Naive thymus-derived CD4-positive, alpha-beta T cell (primary cell): ENCODE measurements around the gene RAB33A. TPM values are rescaled to one million over a fixed set of nuclear protein-coding genes. Genes with fewer than 3 reads are reported as not detected.
A peak's percentile ranks its signal among the peaks of the same experiment; 100 is the strongest.

Source experiments
- ATAC-seq: fragments of 150-1000 bp; cut with Tn5 transposase; 2 replicates; pipeline ENCODE4 v1.10.0; 2021; ENCODE audit warnings: mild to moderate bottlenecking, moderate library complexity
- CTCF ChIA-PET: fragments of 350-600 bp; sonication (Branson Sonifier 250); formaldehyde crosslinking; loops from one replicate; lab custom pipeline; 2021; ENCODE audit warnings: antibody characterized with exemption; lab: Charles Lee
- POLR2A ChIA-PET: fragments of 350-600 bp; sonication (Branson Sonifier 250); formaldehyde crosslinking; loops from one replicate; lab custom pipeline; 2021; ENCODE audit warnings: antibody characterized with exemption, inconsistent platforms; lab: Charles Lee
- DNase-seq, 9 donors: peaks; one replicate each; pipeline versions ENCODE4 v3.0.0 to v3.0.0-alpha.2; 2020 to 2022; ENCODE audit warnings: mixed read lengths in 1 of 9
- H3K27ac ChIP-seq: one replicate; pipeline ENCODE4 v1.7.0; 2013; ENCODE audit warnings: mild to moderate bottlenecking, low read depth, low read length, moderate library complexity
- H3K27me3 ChIP-seq, 2 donors: one replicate each; pipeline ENCODE4 v1.7.0; 2013; ENCODE audit warnings: low read length in 2 of 2, mild to moderate bottlenecking in 2 of 2, moderate library complexity in 2 of 2; ENCODE audit not compliant: control insufficient read depth in 2 of 2, insufficient read depth in 2 of 2
- H3K36me3 ChIP-seq, 3 experiments: 1 replicate in 2 of 3; 2 replicates in 1 of 3; pipeline ENCODE4 v1.7.0; 2013; ENCODE audit warnings: low read length in 3 of 3, mild to moderate bottlenecking in 3 of 3, moderate library complexity in 1 of 3; ENCODE audit not compliant: insufficient read depth in 3 of 3, control insufficient read depth in 2 of 3
- H3K4me1 ChIP-seq, 2 donors: one replicate each; pipeline ENCODE4 v1.7.0; 2013; ENCODE audit warnings: low read length in 2 of 2, mild to moderate bottlenecking in 2 of 2, moderate library complexity in 1 of 2; ENCODE audit not compliant: control insufficient read depth in 2 of 2, insufficient read depth in 2 of 2
- H3K4me3 ChIP-seq: 2 replicates; pipeline ENCODE4 v1.7.0; 2013; ENCODE audit warnings: mild to moderate bottlenecking, low read length
- H3K9me3 ChIP-seq, 3 experiments: 1 replicate in 2 of 3; 2 replicates in 1 of 3; pipeline ENCODE4 v1.7.0; 2013; ENCODE audit warnings: low read length in 3 of 3; ENCODE audit not compliant: control insufficient read depth in 2 of 3
- H3K27ac Mint-ChIP-seq, 9 donors: one replicate each; pipeline ENCODE4 v1.8.0; 2020 to 2022; ENCODE audit warnings: mixed read lengths in 9 of 9, mild to moderate bottlenecking in 8 of 9, moderate library complexity in 5 of 9, inconsistent platforms in 2 of 9
- H3K27me3 Mint-ChIP-seq, 5 donors: one replicate each; pipeline ENCODE4 v1.8.0; 2021 to 2022; ENCODE audit warnings: mixed read lengths in 5 of 5, mild to moderate bottlenecking in 1 of 5
- H3K36me3 Mint-ChIP-seq, 5 donors: one replicate each; pipeline ENCODE4 v1.8.0; 2020 to 2022; ENCODE audit warnings: mixed read lengths in 5 of 5, mild to moderate bottlenecking in 3 of 5, inconsistent platforms in 1 of 5
- H3K4me1 Mint-ChIP-seq, 7 donors: one replicate each; pipeline ENCODE4 v1.8.0; 2020 to 2022; ENCODE audit warnings: mixed read lengths in 7 of 7, mild to moderate bottlenecking in 3 of 7, inconsistent platforms in 1 of 7
- H3K4me3 Mint-ChIP-seq, 10 donors: one replicate each; pipeline ENCODE4 v1.8.0; 2020 to 2022; ENCODE audit warnings: mild to moderate bottlenecking in 10 of 10, mixed read lengths in 10 of 10, moderate library complexity in 6 of 10, inconsistent platforms in 2 of 10
- H3K9me3 Mint-ChIP-seq, 11 donors: one replicate each; pipeline ENCODE4 v1.8.0; 2020 to 2022; ENCODE audit warnings: mixed read lengths in 11 of 11, mild to moderate bottlenecking in 4 of 11, inconsistent platforms in 1 of 11, moderate library complexity in 1 of 11
- intact Hi-C, 2 donors: fragments of 100-400 bp; cut with micrococcal nuclease; formaldehyde crosslinking; loops; one replicate each; pipeline ENCODE4 v1.15.1; 2023
- polyA plus RNA-seq, 2 donors: library from polyadenylated mRNA; unstranded; fragments of 300-500 nt; fragmentation: Illumina TruSeq; gene quantifications; one replicate each; pipeline ENCODE4 v1.2.3, GENCODE V29; 2021
- total RNA-seq, 6 experiments: library from RNA in 5 of 6; stranded (reverse) in 5 of 6; gene quantifications; 1 replicate in 5 of 6; 2 replicates in 1 of 6; pipeline ENCODE4 v1.2.3 and lab custom pipeline; 2021 to 2026

The RAB33A gene
- total and polyA plus RNA-seq, 7 experiments from 2014 or later: 2.9 to 25.6 (median 11.9) TPM

- Mint-ChIP-seq H3K27me3 (no peaks in the 10 kb centered on the region), H3K4me3 (peak overlapping the region in 8 of 10 donors; percentile 12 to 96 (median 68)), H3K4me1 (peaks cover 13 to 58% (median 56%) of the 10 kb centered on the region in 7 donors), H3K9me3 (peaks cover 0 to 3% (median 0%) of the 10 kb centered on the region in 11 donors), H3K36me3 (peaks cover 0 to 17% (median 4%) of the 10 kb centered on the region in 5 donors), H3K27ac (peak overlapping the region in 7 of 9 donors; percentile 20 to 94 (median 57))
- no peak overlapping the region for H3K27ac ChIP-seq
- ATAC-seq (no peak), DNase-seq (no peak)
- no peak overlapping the region for H3K4me3 ChIP-seq
- no peaks in the 10 kb centered on the region for H3K9me3 ChIP-seq
- H3K27me3 ChIP-seq: no peaks in the 10 kb centered on the region
- intact Hi-C loops: loop anchor here in 1 of 2 donors (5.0 kb wide), 3 partner anchors 53 to 398 kb away; partner anchors contain the start of gene SASH3
- CTCF ChIA-PET: no interaction called here
- peaks cover 0 to 14% (median 0%) of the 10 kb centered on the region in 3 experiments for H3K36me3 ChIP-seq
- POLR2A ChIA-PET: interaction anchor here (1.9 kb wide), 1 partner anchor 9 kb away, joined by 4 read pairs; the partner anchor contains the start of gene AIFM1
- peaks cover 12 to 26% of the 10 kb centered on the region in 2 donors for H3K4me1 ChIP-seq
Observed at GRCh38 chrX:130174937-130175336, 3.2 kb downstream of the RAB33A start.

- no peaks in the 10 kb centered on the region for H3K9me3 ChIP-seq
- intact Hi-C loops: no loop called here
- Mint-ChIP-seq H3K4me1 (peaks cover 15 to 58% (median 53%) of the 10 kb centered on the region in 7 donors), H3K27me3 (no peaks in the 10 kb centered on the region), H3K9me3 (peaks cover 0 to 3% (median 0%) of the 10 kb centered on the region in 11 donors), H3K27ac (peak overlapping the region; percentile 0 to 94 (median 46)), H3K36me3 (peaks cover 0 to 19% (median 4%) of the 10 kb centered on the region in 5 donors), H3K4me3 (peak overlapping the region in 8 of 10 donors; percentile 2 to 73 (median 57))
- peaks cover 12 to 26% of the 10 kb centered on the region in 2 donors for H3K4me1 ChIP-seq
- H3K4me3 ChIP-seq: no peak overlapping the region
- POLR2A ChIA-PET: interaction anchor here (0.6 to 1.7 kb wide), 3 partner anchors 10 to 91 kb away, joined by 4 to 9 read pairs (median 4); partner anchors contain the start of gene AIFM1
- peaks cover 0 to 14% (median 0%) of the 10 kb centered on the region in 3 experiments for H3K36me3 ChIP-seq
- no peaks in the 10 kb centered on the region for H3K27me3 ChIP-seq
- CTCF ChIA-PET: interaction anchor here (1.0 to 1.5 kb wide), 2 partner anchors 18 to 95 kb away, joined by 4 to 5 read pairs; no protein-coding TSS in a partner anchor
- no peak overlapping the region for H3K27ac ChIP-seq
- ATAC-seq: no peak
- no peak for DNase-seq
Observed at GRCh38 chrX:130176354-130176776, 4.6 kb downstream of the RAB33A start.

- H3K4me1 ChIP-seq: peaks cover 12 to 26% of the 10 kb centered on the region in 2 donors
- Mint-ChIP-seq H3K27ac (peak overlapping the region in 4 of 9 donors; percentile 0 to 94 (median 60)), H3K4me1 (peaks cover 15 to 58% (median 53%) of the 10 kb centered on the region in 7 donors), H3K4me3 (peak overlapping the region in 5 of 10 donors; percentile 54 to 73 (median 60)), H3K9me3 (peaks cover 0 to 3% (median 0%) of the 10 kb centered on the region in 11 donors), H3K36me3 (peaks cover 0 to 19% (median 4%) of the 10 kb centered on the region in 5 donors), H3K27me3 (no peaks in the 10 kb centered on the region)
- intact Hi-C loops: no loop called here
- ATAC-seq (no peak), DNase-seq (no peak)
- POLR2A ChIA-PET: interaction anchor here (0.6 to 1.7 kb wide), 4 partner anchors 10 to 92 kb away, joined by 4 to 9 read pairs (median 4); partner anchors contain the start of gene AIFM1
- no peaks in the 10 kb centered on the region for H3K9me3 ChIP-seq
- H3K27me3 ChIP-seq: no peaks in the 10 kb centered on the region
- CTCF ChIA-PET: interaction anchor here (1.5 kb wide), 1 partner anchor 17 kb away, joined by 4 read pairs; no protein-coding TSS in a partner anchor
- H3K27ac ChIP-seq: no peak overlapping the region
- peaks cover 0 to 8% (median 0%) of the 10 kb centered on the region in 3 experiments for H3K36me3 ChIP-seq
- H3K4me3 ChIP-seq: no peak overlapping the region
Observed at GRCh38 chrX:130176942-130177341, 5.2 kb downstream of the RAB33A start.

- no peak for ATAC-seq
- H3K4me3 ChIP-seq: no peak overlapping the region
- H3K27me3 ChIP-seq: no peaks in the 10 kb centered on the region
- H3K27ac ChIP-seq: peak overlapping the region; percentile 57
- peaks cover 15 to 60% (median 51%) of the 10 kb centered on the region in 7 donors for H3K4me1 Mint-ChIP-seq
- no peaks in the 10 kb centered on the region for H3K27me3 Mint-ChIP-seq
- CTCF ChIA-PET: no interaction called here
- H3K4me1 ChIP-seq: peaks cover 10 to 26% of the 10 kb centered on the region in 2 donors
- intact Hi-C loops: no loop called here
- POLR2A ChIA-PET: no interaction called here
- H3K36me3 ChIP-seq: peaks cover 0 to 5% (median 0%) of the 10 kb centered on the region in 3 experiments
- peaks cover 0 to 19% (median 5%) of the 10 kb centered on the region in 5 donors for H3K36me3 Mint-ChIP-seq
- H3K27ac Mint-ChIP-seq: peak overlapping the region in 8 of 9 donors; percentile 54 to 94 (median 88)
- H3K9me3 ChIP-seq: no peaks in the 10 kb centered on the region
- H3K4me3 Mint-ChIP-seq: peak overlapping the region in 5 of 10 donors; percentile 1 to 53 (median 14)
- DNase-seq: no peak
- H3K9me3 Mint-ChIP-seq: peaks cover 0 to 1% (median 0%) of the 10 kb centered on the region in 11 donors
Observed at GRCh38 chrX:130179170-130179569, 7.4 kb downstream of the RAB33A start.

GRCh38 chrX:130179579-130180215, 7.9 kb downstream of the RAB33A start:
- ChIA-PET POLR2A (no interaction called here), CTCF (interaction anchor here (0.6 to 0.9 kb wide), 2 partner anchors 10 to 14 kb away, joined by 3 to 4 read pairs; partner anchors contain the start of gene AIFM1)
- intact Hi-C loops: no loop called here
- H3K27me3 Mint-ChIP-seq: no peaks in the 10 kb centered on the region
- H3K27ac Mint-ChIP-seq: peak overlapping the region; percentile 54 to 94 (median 88)
- H3K27ac ChIP-seq: peak overlapping the region; percentile 57
- H3K36me3 ChIP-seq: peaks cover 0 to 5% (median 0%) of the 10 kb centered on the region in 3 experiments
- H3K4me3 Mint-ChIP-seq: peak overlapping the region in 8 of 10 donors; percentile 1 to 53 (median 19)
- DNase-seq (peak in 5 of 9 donors; percentile 12 to 59 (median 44)), ATAC-seq (peak; percentile 74)
- H3K9me3 ChIP-seq: no peaks in the 10 kb centered on the region
- peaks cover 0 to 1% (median 0%) of the 10 kb centered on the region in 11 donors for H3K9me3 Mint-ChIP-seq
- no peak overlapping the region for H3K4me3 ChIP-seq
- peaks cover 0 to 19% (median 6%) of the 10 kb centered on the region in 5 donors for H3K36me3 Mint-ChIP-seq
- peaks cover 15 to 60% (median 49%) of the 10 kb centered on the region in 7 donors for H3K4me1 Mint-ChIP-seq
- H3K27me3 ChIP-seq: no peaks in the 10 kb centered on the region
- H3K4me1 ChIP-seq: peaks cover 6 to 27% of the 10 kb centered on the region in 2 donors

GRCh38 chrX:130184168-130184567, 12.4 kb downstream of the RAB33A start:
- ATAC-seq (no peak), DNase-seq (no peak)
- Mint-ChIP-seq H3K36me3 (peaks cover 0 to 5% (median 0%) of the 10 kb centered on the region in 5 donors), H3K9me3 (no peaks in the 10 kb centered on the region), H3K4me3 (peak overlapping the region in 8 of 10 donors; percentile 10 to 59 (median 36)), H3K27me3 (no peaks in the 10 kb centered on the region), H3K27ac (peak overlapping the region in 8 of 9 donors; percentile 34 to 91 (median 70)), H3K4me1 (peaks cover 12 to 35% (median 23%) of the 10 kb centered on the region in 7 donors)
- ChIA-PET CTCF (no interaction called here), POLR2A (interaction anchor here (1.8 kb wide), 1 partner anchor 12 kb away, joined by 7 read pairs; the partner anchor contains the start of gene RAB33A)
- H3K27me3 ChIP-seq: no peaks in the 10 kb centered on the region
- intact Hi-C loops: no loop called here
- H3K4me3 ChIP-seq: no peak overlapping the region
- H3K36me3 ChIP-seq: no peaks in the 10 kb centered on the region
- H3K9me3 ChIP-seq: no peaks in the 10 kb centered on the region
- H3K27ac ChIP-seq: peak overlapping the region; percentile 17
- H3K4me1 ChIP-seq: peaks cover 6 to 13% of the 10 kb centered on the region in 2 donors
